Activated B cell treated with CpG ODN at 0.5 μM for 24 hours (primary cell): ENCODE results near the gene CILP. TPM values are rescaled to one million over a fixed set of nuclear protein-coding genes. Genes with fewer than 3 reads are reported as not detected.

ENCODE experiments used
- ATAC-seq: fragments of 200-7000 bp; cut with Tn5 transposase; one replicate; pipeline ENCODE4 v1.10.0; 2021; ENCODE audit warnings: low read depth, mild to moderate bottlenecking, moderate library complexity
- CTCF ChIA-PET: fragments of 350-600 bp; sonication (Branson Sonifier 250); formaldehyde crosslinking; loops from one replicate; lab custom pipeline; 2021; ENCODE audit warnings: antibody characterized with exemption; lab: Charles Lee
- POLR2A ChIA-PET: fragments of 350-600 bp; sonication (Branson Sonifier 250); formaldehyde crosslinking; loops from one replicate; lab custom pipeline; 2021; ENCODE audit warnings: antibody characterized with exemption; lab: Charles Lee
- DNase-seq: peaks from one replicate; pipeline ENCODE4 v3.0.0; 2022
- H3K27ac Mint-ChIP-seq: one replicate; pipeline ENCODE4 v1.8.0; 2020; ENCODE audit warnings: mixed read lengths
- H3K27me3 Mint-ChIP-seq: one replicate; pipeline ENCODE4 v1.8.0; 2021; ENCODE audit warnings: mixed read lengths
- H3K36me3 Mint-ChIP-seq: one replicate; pipeline ENCODE4 v1.8.0; 2021; ENCODE audit warnings: low read depth, mixed read lengths
- H3K4me1 Mint-ChIP-seq: one replicate; pipeline ENCODE4 v1.8.0; 2021; ENCODE audit warnings: mixed read lengths
- H3K4me3 Mint-ChIP-seq: one replicate; pipeline ENCODE4 v1.8.0; 2020; ENCODE audit warnings: mild to moderate bottlenecking, mixed read lengths
- H3K9me3 Mint-ChIP-seq: one replicate; pipeline ENCODE4 v1.8.0; 2020; ENCODE audit warnings: mixed read lengths
- CTCF ChIP-seq: fragments of 200-600 bp; IDR thresholded peaks from one replicate; pipeline ENCODE4 v1.8.0; 2022; ENCODE audit warnings: antibody characterized with exemption, mild to moderate bottlenecking
- intact Hi-C: fragments of 100-400 bp; cut with micrococcal nuclease; formaldehyde crosslinking; loops from one replicate; pipeline ENCODE4 v1.15.1; 2024
- total RNA-seq: library from RNA; stranded (reverse); gene quantifications from 2 replicates; pipeline ENCODE4 v1.2.3, GENCODE V29; 2022

CILP gene
- total RNA-seq, 1 donor from 2014 or later, result 0.18 TPM

DNA sequence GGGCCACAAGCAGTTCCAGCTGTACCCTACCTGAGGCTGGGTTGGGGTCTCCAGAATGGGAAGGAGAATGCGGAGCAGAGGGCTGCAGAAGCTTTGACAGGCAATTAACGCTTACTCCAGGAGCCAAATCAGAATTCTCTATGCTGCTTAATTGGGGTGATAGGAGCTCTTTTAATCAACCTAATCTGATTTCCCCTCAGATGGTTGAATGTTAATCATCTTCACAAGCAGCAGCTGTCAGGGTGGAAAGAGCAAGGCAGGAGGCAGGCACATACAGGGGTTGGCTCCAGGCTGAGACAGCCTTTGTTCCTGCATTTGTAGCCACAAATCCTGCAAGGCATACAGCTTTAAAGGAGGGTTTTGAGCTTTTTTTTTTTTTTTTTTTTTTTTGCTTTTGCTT lies 2.6 kb downstream of the CILP start:
- ChIA-PET POLR2A (interaction anchor here (0.7 to 1.5 kb wide), 2 partner anchors 48 to 96 kb away, joined by 3 to 8 read pairs; partner anchors contain the start of gene RNU5B-1), CTCF (no interaction called here)
- H3K4me1 Mint-ChIP-seq, result no peaks in the 10 kb centered on the region
- DNase-seq, result no peak
- intact Hi-C loops, result no loop called here
- no peaks in the 10 kb centered on the region for H3K9me3 Mint-ChIP-seq
- no peak for TF ChIP-seq CTCF
- no peaks in the 10 kb centered on the region for H3K36me3 Mint-ChIP-seq
- H3K4me3 Mint-ChIP-seq, result no peak overlapping the region
- ATAC-seq, result no peak
- no peak overlapping the region for H3K27ac Mint-ChIP-seq
- H3K27me3 Mint-ChIP-seq, result peaks cover 4% of the 10 kb centered on the region

- H3K9me3 Mint-ChIP-seq, result no peaks in the 10 kb centered on the region
- H3K36me3 Mint-ChIP-seq, result no peaks in the 10 kb centered on the region
- intact Hi-C loops, result loop anchor here (1.0 kb wide), 1 partner anchor 26 kb away; no protein-coding TSS in a partner anchor
- no peaks in the 10 kb centered on the region for H3K4me1 Mint-ChIP-seq
- H3K27me3 Mint-ChIP-seq, result peaks cover 4% of the 10 kb centered on the region
- DNase-seq, result no peak
- no peak for TF ChIP-seq CTCF
- ChIA-PET CTCF (no interaction called here), POLR2A (interaction anchor here (0.5 kb wide), 1 partner anchor 22 kb away, joined by 6 read pairs; the partner anchor contains the start of gene CLPX)
- no peak overlapping the region for H3K27ac Mint-ChIP-seq
- no peak for ATAC-seq
- no peak overlapping the region for H3K4me3 Mint-ChIP-seq
Measured at GRCh38 chr15:65207280-65207840, 3.9 kb downstream of the CILP start.

- Mint-ChIP-seq H3K27me3 (peaks cover 4% of the 10 kb centered on the region), H3K4me3 (no peak overlapping the region), H3K27ac (no peak overlapping the region), H3K9me3 (no peaks in the 10 kb centered on the region), H3K4me1 (no peaks in the 10 kb centered on the region), H3K36me3 (no peaks in the 10 kb centered on the region)
- DNase-seq (no peak), ATAC-seq (no peak)
- no peak for TF ChIP-seq CTCF
- intact Hi-C loops, result loop anchor here (1.0 kb wide), 1 partner anchor 27 kb away; no protein-coding TSS in a partner anchor
- CTCF ChIA-PET, result no interaction called here
- POLR2A ChIA-PET, result no interaction called here
Measured at GRCh38 chr15:65206750-65207149, 4.5 kb downstream of the CILP start.

DNA sequence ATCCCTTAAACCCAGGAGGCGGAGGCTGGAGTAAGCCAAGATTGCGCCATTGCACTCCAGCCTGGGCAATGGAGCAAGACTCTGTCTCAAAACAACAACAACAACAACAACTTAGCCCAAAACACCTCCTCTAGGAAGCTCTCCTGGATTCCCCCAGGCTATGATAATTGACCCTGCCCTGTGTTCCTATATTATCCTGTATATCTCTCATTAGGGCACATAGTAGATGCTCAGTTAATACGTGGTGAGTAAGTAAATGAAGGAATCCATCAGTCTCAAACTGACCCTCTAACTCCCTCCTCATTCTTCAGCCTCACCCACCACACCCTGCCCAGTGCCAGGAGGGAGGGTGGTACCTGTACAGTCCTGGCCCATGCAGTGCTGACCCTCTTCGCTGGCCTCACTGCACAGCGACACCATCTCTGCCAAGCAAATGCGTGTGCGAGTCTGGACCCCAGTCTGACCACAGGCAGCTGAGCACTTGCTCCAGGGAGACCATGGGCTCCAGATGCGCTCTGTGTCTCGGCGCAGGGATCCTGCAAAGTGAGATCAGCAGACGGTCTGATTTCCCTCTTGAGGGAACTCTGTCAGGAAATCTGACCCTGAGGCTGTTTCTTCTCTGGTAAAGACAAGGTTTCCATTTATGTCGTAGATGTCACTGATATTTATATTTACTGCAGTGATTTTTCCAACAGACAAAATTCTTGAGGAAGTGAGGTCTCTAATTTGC lies 6.2 kb downstream of the CILP start:
- TF ChIP-seq CTCF, result no peak
- Mint-ChIP-seq H3K9me3 (no peaks in the 10 kb centered on the region), H3K4me1 (no peaks in the 10 kb centered on the region), H3K27me3 (peaks cover 4% of the 10 kb centered on the region), H3K4me3 (no peak overlapping the region), H3K27ac (no peak overlapping the region), H3K36me3 (no peaks in the 10 kb centered on the region)
- DNase-seq (no peak), ATAC-seq (no peak)
- POLR2A ChIA-PET, result no interaction called here
- intact Hi-C loops, result no loop called here
- CTCF ChIA-PET, result no interaction called here

- POLR2A ChIA-PET, result no interaction called here
- Mint-ChIP-seq H3K4me3 (no peak overlapping the region), H3K27ac (no peak overlapping the region), H3K9me3 (no peaks in the 10 kb centered on the region), H3K4me1 (no peaks in the 10 kb centered on the region), H3K36me3 (no peaks in the 10 kb centered on the region), H3K27me3 (peaks cover 4% of the 10 kb centered on the region)
- CTCF ChIA-PET, result no interaction called here
- TF ChIP-seq CTCF, result no peak
- no peak for ATAC-seq
- intact Hi-C loops, result no loop called here
- no peak for DNase-seq
Measured at GRCh38 chr15:65204236-65204930, 6.9 kb downstream of the CILP start.
